ENCODE results near the gene ATP11B. TPM values are rescaled to one million over a fixed set of nuclear protein-coding genes. Genes with fewer than 3 reads are reported as not detected.
"Not testable (repeated sequence)": the region's sequence is repeated elsewhere in the genome, so short reads cannot be mapped to it uniquely, and the experiment has no call there.

Gene ATP11B
- total and polyA plus RNA-seq, 4 experiments from 2014 or later = 37.1 to 130 (median 85.7) TPM

GRCh38 chr3:182795389-182795782 is 2.1 kb downstream of the ATP11B start:
- H3K36me3 ChIP-seq (ENCODE audit: insufficient read depth, low read length) = no peaks in the 10 kb centered on the region
- peak overlapping the region; percentile 95 for H3K27ac ChIP-seq (ENCODE audit: low read depth, low read length)
- peaks cover 4 to 24% of the 10 kb centered on the region in 2 donors for H3K36me3 Mint-ChIP-seq
- intact Hi-C loops (cut with micrococcal nuclease) = loop anchor here (2.0 to 10.0 kb wide), 4 partner anchors 39 to 1883 kb away; partner anchors contain the start of genes FXR1, MCCC1 and PARL
- H3K4me1 Mint-ChIP-seq = peaks cover 28 to 60% (median 33%) of the 10 kb centered on the region in 4 donors
- peak overlapping the region; percentile 57 to 75 for H3K4me3 ChIP-seq (ENCODE audit: low read length in 2 of 2)
- peaks cover 0 to 3% (median 0%) of the 10 kb centered on the region in 8 donors for H3K9me3 Mint-ChIP-seq
- H3K4me3 Mint-ChIP-seq = peak overlapping the region; percentile 93 to 97 (median 97)
- H3K27me3 Mint-ChIP-seq = no peaks in the 10 kb centered on the region
- ChIA-PET POLR2A (ENCODE audit: partially characterized antibody) (interaction anchor here (0.6 to 3.7 kb wide), 11 partner anchors 14 to 1883 kb away, joined by 3 to 15 read pairs (median 3); partner anchors contain the start of genes FXR1 and KLHL24), CTCF (ENCODE audit: partially characterized antibody) (interaction anchor here (1.2 kb wide), 1 partner anchor 186 kb away, joined by 3 read pairs; no protein-coding TSS in a partner anchor)
- no peaks in the 10 kb centered on the region for H3K27me3 ChIP-seq (ENCODE audit: insufficient read depth, low read length)
- peak overlapping the region; percentile 93 to 99 (median 98) for H3K27ac Mint-ChIP-seq
- no peaks in the 10 kb centered on the region for H3K9me3 ChIP-seq (ENCODE audit: control insufficient read depth in 1 of 2, low read length in 2 of 2)
- peak; percentile 71 to 78 (median 74) for DNase-seq
- H3K4me1 ChIP-seq (ENCODE audit: insufficient read depth, low read length) = peaks cover 36% of the 10 kb centered on the region

GRCh38 chr3:182796310-182796709 is 3.0 kb downstream of the ATP11B start:
- Mint-ChIP-seq H3K4me1 (peaks cover 32 to 65% (median 37%) of the 10 kb centered on the region in 4 donors), H3K36me3 (peaks cover 4 to 24% of the 10 kb centered on the region in 2 donors), H3K9me3 (peaks cover 0 to 3% (median 0%) of the 10 kb centered on the region in 8 donors), H3K27ac (peak overlapping the region in 6 of 7 donors; percentile 42 to 98 (median 90)), H3K4me3 (peak overlapping the region in 5 of 8 donors; percentile 18 to 77 (median 64)), H3K27me3 (no peaks in the 10 kb centered on the region)
- H3K9me3 ChIP-seq (ENCODE audit: control insufficient read depth in 1 of 2, low read length in 2 of 2) = no peaks in the 10 kb centered on the region
- H3K27ac ChIP-seq (ENCODE audit: low read depth, low read length) = no peak overlapping the region
- no peaks in the 10 kb centered on the region for H3K27me3 ChIP-seq (ENCODE audit: insufficient read depth, low read length)
- peaks cover 41% of the 10 kb centered on the region for H3K4me1 ChIP-seq (ENCODE audit: insufficient read depth, low read length)
- no peak overlapping the region for H3K4me3 ChIP-seq (ENCODE audit: low read length in 2 of 2)
- DNase-seq = no peak
- no peaks in the 10 kb centered on the region for H3K36me3 ChIP-seq (ENCODE audit: insufficient read depth, low read length)
- intact Hi-C loops (cut with micrococcal nuclease) = loop anchor here (10.0 kb wide), 1 partner anchor 1088 kb away; the partner anchor contains the start of gene PARL
- POLR2A ChIA-PET (ENCODE audit: partially characterized antibody) = interaction anchor here (1.3 to 3.7 kb wide), 2 partner anchors 28 to 839 kb away, joined by 3 to 15 read pairs; partner anchors contain the start of gene KLHL24
- CTCF ChIA-PET (ENCODE audit: partially characterized antibody) = no interaction called here

- intact Hi-C loops (cut with micrococcal nuclease) = loop anchor here (10.0 kb wide), 1 partner anchor 1087 kb away; the partner anchor contains the start of gene PARL
- Histone ChIP-seq H3K27ac (ENCODE audit: low read depth, low read length) (no peak overlapping the region), H3K27me3 (ENCODE audit: insufficient read depth, low read length) (no peaks in the 10 kb centered on the region), H3K4me1 (ENCODE audit: insufficient read depth, low read length) (peaks cover 56% of the 10 kb centered on the region), H3K9me3 (ENCODE audit: control insufficient read depth in 1 of 2, low read length in 2 of 2) (no peaks in the 10 kb centered on the region), H3K36me3 (ENCODE audit: insufficient read depth, low read length) (no peaks in the 10 kb centered on the region), H3K4me3 (ENCODE audit: low read length in 2 of 2) (no peak overlapping the region)
- Mint-ChIP-seq H3K4me3 (peak overlapping the region; percentile 10 to 70 (median 54)), H3K27me3 (no peaks in the 10 kb centered on the region), H3K9me3 (peaks cover 0 to 3% (median 0%) of the 10 kb centered on the region in 8 donors), H3K27ac (peak overlapping the region in 6 of 7 donors; percentile 19 to 84 (median 73)), H3K36me3 (peaks cover 4 to 20% of the 10 kb centered on the region in 2 donors), H3K4me1 (peaks cover 39 to 73% (median 47%) of the 10 kb centered on the region in 4 donors)
- DNase-seq = no peak
- ChIA-PET POLR2A (ENCODE audit: partially characterized antibody) (interaction anchor here (1.2 kb wide), 1 partner anchor 17 kb away, joined by 3 read pairs; no protein-coding TSS in a partner anchor), CTCF (ENCODE audit: partially characterized antibody) (interaction anchor here (1.0 kb wide), 1 partner anchor 40 kb away, joined by 3 read pairs; no protein-coding TSS in a partner anchor)
These were observed 4.6 kb downstream of the ATP11B start for GRCh38 chr3:182797876-182798275.

- intact Hi-C loops (cut with micrococcal nuclease) = loop anchor here (10.0 kb wide), 1 partner anchor 1086 kb away; the partner anchor contains the start of gene PARL
- Mint-ChIP-seq H3K36me3 (peaks cover 4 to 15% of the 10 kb centered on the region in 2 donors), H3K27ac (peak overlapping the region in 1 of 7 donors; percentile 22), H3K4me1 (peaks cover 45 to 78% (median 52%) of the 10 kb centered on the region in 4 donors)
- H3K36me3 ChIP-seq (ENCODE audit: insufficient read depth, low read length); H3K4me3 ChIP-seq (ENCODE audit: low read length in 2 of 2); H3K9me3 Mint-ChIP-seq; CTCF ChIA-PET (ENCODE audit: partially characterized antibody); DNase-seq; H3K9me3 ChIP-seq (ENCODE audit: control insufficient read depth in 1 of 2, low read length in 2 of 2); POLR2A ChIA-PET (ENCODE audit: partially characterized antibody); H3K27me3 ChIP-seq (ENCODE audit: insufficient read depth, low read length); H3K4me3 Mint-ChIP-seq; H3K27me3 Mint-ChIP-seq; H3K27ac ChIP-seq (ENCODE audit: low read depth, low read length): not testable (repeated sequence)
- peaks cover 68% of the 10 kb centered on the region for H3K4me1 ChIP-seq (ENCODE audit: insufficient read depth, low read length)
These were observed 5.8 kb downstream of the ATP11B start for GRCh38 chr3:182799143-182799542.

- Histone ChIP-seq H3K27ac (ENCODE audit: low read depth, low read length) (no peak overlapping the region), H3K27me3 (ENCODE audit: insufficient read depth, low read length) (no peaks in the 10 kb centered on the region), H3K4me1 (ENCODE audit: insufficient read depth, low read length) (peaks cover 79% of the 10 kb centered on the region), H3K4me3 (ENCODE audit: low read length in 2 of 2) (no peak overlapping the region), H3K9me3 (ENCODE audit: control insufficient read depth in 1 of 2, low read length in 2 of 2) (no peaks in the 10 kb centered on the region), H3K36me3 (ENCODE audit: insufficient read depth, low read length) (no peaks in the 10 kb centered on the region)
- POLR2A ChIA-PET (ENCODE audit: partially characterized antibody) = no interaction called here
- DNase-seq = no peak
- H3K4me1 Mint-ChIP-seq = peaks cover 49 to 77% (median 58%) of the 10 kb centered on the region in 4 donors
- H3K27ac Mint-ChIP-seq = no peak overlapping the region
- no peaks in the 10 kb centered on the region for H3K27me3 Mint-ChIP-seq
- peaks cover 4 to 11% of the 10 kb centered on the region in 2 donors for H3K36me3 Mint-ChIP-seq
- H3K4me3 Mint-ChIP-seq = no peak overlapping the region
- CTCF ChIA-PET (ENCODE audit: partially characterized antibody) = no interaction called here
- H3K9me3 Mint-ChIP-seq = no peaks in the 10 kb centered on the region
- intact Hi-C loops (cut with micrococcal nuclease) = no loop called here
These were observed 7.2 kb downstream of the ATP11B start for GRCh38 chr3:182800508-182800907.

- H3K36me3 Mint-ChIP-seq = peaks cover 4 to 8% of the 10 kb centered on the region in 2 donors
- Histone ChIP-seq H3K9me3 (ENCODE audit: control insufficient read depth in 1 of 2, low read length in 2 of 2) (no peaks in the 10 kb centered on the region), H3K4me1 (ENCODE audit: insufficient read depth, low read length) (peaks cover 79% of the 10 kb centered on the region), H3K27ac (ENCODE audit: low read depth, low read length) (no peak overlapping the region), H3K27me3 (ENCODE audit: insufficient read depth, low read length) (no peaks in the 10 kb centered on the region), H3K36me3 (ENCODE audit: insufficient read depth, low read length) (no peaks in the 10 kb centered on the region), H3K4me3 (ENCODE audit: low read length in 2 of 2) (no peak overlapping the region)
- H3K27me3 Mint-ChIP-seq = no peaks in the 10 kb centered on the region
- CTCF ChIA-PET (ENCODE audit: partially characterized antibody) = interaction anchor here (1.0 kb wide), 1 partner anchor 11 kb away, joined by 3 read pairs; no protein-coding TSS in a partner anchor
- intact Hi-C loops (cut with micrococcal nuclease) = loop anchor here (1.0 to 2.0 kb wide), 2 partner anchors 9 to 16 kb away; no protein-coding TSS in a partner anchor
- no peak for DNase-seq
- H3K4me1 Mint-ChIP-seq = peaks cover 47 to 73% (median 54%) of the 10 kb centered on the region in 4 donors
- H3K9me3 Mint-ChIP-seq = no peaks in the 10 kb centered on the region
- H3K27ac Mint-ChIP-seq = peak overlapping the region in 1 of 7 donors; percentile 1
- POLR2A ChIA-PET (ENCODE audit: partially characterized antibody) = interaction anchor here (0.8 kb wide), 1 partner anchor 768 kb away, joined by 3 read pairs; no protein-coding TSS in a partner anchor
- H3K4me3 Mint-ChIP-seq = peak overlapping the region in 5 of 8 donors; percentile 12 to 68 (median 23)
These were observed 9.4 kb downstream of the ATP11B start for GRCh38 chr3:182802413-182803390.

All from CD4-positive, alpha-beta memory T cell (primary cell).